Heart right ventricle (tissue), 16 donors: ENCODE measurements around the gene NELFB. TPM values are rescaled to one million over a fixed set of nuclear protein-coding genes. Genes with fewer than 3 reads are reported as not detected.

Experiments
- ATAC-seq, 8 donors: fragments of 200-7000 bp; cut with Tn5 transposase; one replicate each; pipeline ENCODE4 v1.9.1; 2020; ENCODE audit warnings: mild to moderate bottlenecking in 8 of 8, moderate library complexity in 8 of 8, moderate number of reproducible peaks in 1 of 8
- DNase-seq, 2 donors: peaks; one replicate each; pipeline ENCODE4 v3.0.0-alpha.2; 2020
- H3K27ac ChIP-seq, 10 donors: fragments of 200-600 bp; sonication (generic) in 2 of 10; one replicate each; pipeline versions ENCODE4 v1.5.0 to v1.8.0; 2020 to 2022; ENCODE audit warnings: mild to moderate bottlenecking in 3 of 10
- H3K27me3 ChIP-seq, 7 donors: fragments of 200-600 bp; one replicate each; pipeline ENCODE4 v1.8.0; 2021 to 2022; ENCODE audit warnings: mild to moderate bottlenecking in 2 of 7
- H3K36me3 ChIP-seq, 9 donors: fragments of 200-600 bp; sonication (generic) in 1 of 9; one replicate each; pipeline versions ENCODE4 v1.5.0 to v1.8.0; 2020 to 2022; ENCODE audit warnings: mild to moderate bottlenecking in 2 of 9
- H3K4me1 ChIP-seq, 9 donors: fragments of 200-600 bp; sonication (generic) in 1 of 9; one replicate each; pipeline versions ENCODE4 v1.5.0 to v1.8.0; 2020 to 2022; ENCODE audit warnings: mild to moderate bottlenecking in 4 of 9
- H3K4me3 ChIP-seq, 10 donors: fragments of 200-600 bp; sonication (generic) in 2 of 10; one replicate each; pipeline versions ENCODE4 v1.5.0 to v1.8.0; 2020 to 2022; ENCODE audit warnings: mild to moderate bottlenecking in 7 of 10, moderate library complexity in 2 of 10
- H3K9me3 ChIP-seq, 11 donors: fragments of 200-600 bp in 10 of 11; sonication (generic) in 2 of 11; one replicate each; pipeline versions ENCODE4 v1.5.0 to v1.8.0; 2013 to 2022; ENCODE audit warnings: mild to moderate bottlenecking in 2 of 11, control low read depth in 1 of 11, moderate library complexity in 1 of 11
- CTCF ChIP-seq, 9 donors: fragments of 200-600 bp; sonication (generic) in 2 of 9; IDR thresholded peaks; one replicate each; pipeline versions ENCODE4 v1.5.0 to v1.8.0; 2021 to 2022; ENCODE audit warnings: antibody characterized with exemption in 9 of 9, mild to moderate bottlenecking in 5 of 9, moderate library complexity in 1 of 9
- WGBS, 2 donors: extraction: QIAGEN DNeasy Blood & Tissue Kit; methylation state at CpG; one replicate each; pipeline ENCODE4 v1.1.7; 2013; ENCODE audit warnings: inconsistent platforms in 1 of 2; 5-methylcytosine and 5-hydroxymethylcytosine counted together
- intact Hi-C, 10 donors: fragments of 100-400 bp; cut with DNase I; formaldehyde crosslinking; loops; one replicate each; pipeline versions ENCODE4 v1.11.1 to v1.14.2; 2022
- polyA plus RNA-seq, 2 donors: library from polyadenylated mRNA; stranded (reverse); fragments of 200-250 nt; gene quantifications; one replicate each; pipeline ENCODE4 v1.2.3, GENCODE V29; 2013
- total RNA-seq, 10 donors: library from RNA; stranded (reverse); fragmentation: NEBNext Ultra II Directional in 3 of 10; extraction: Animal tissue kit (Norgen Biotek cat#: 25700) in 3 of 10; gene quantifications; one replicate each; pipeline versions ENCODE4 v1.2.1 to v1.2.4, GENCODE V29; 2021 to 2023
- donor health status: Arrhythmogenic right ventricular cardiomyopathy.
- donor health status: ischemic (EF 13 %, LVEDD 7.1; RV severe dilation, severe dysfunction).
- donor health status: healthy with polysubstance abuse.
- donor health status: DM: no; HTN: yes; CAD: no.
- donor health status: DM: no; HTN: no; CAD: no.
- donor health status: ischemic (EF 25% LVEDD 6.9; RV normal size, moderate dysfunction).
- donor health status: ischemic (EF 25% LVEDD 5.7; RV mildly dilated, moderate dysfunction).
- donor health status: healthy.
- donor health status: DM: yes; HTN: yes; CAD: no.
- donor health status: Ischemic cardiomyopathy.
- donor health status: ischemic (EF 35%, LVEDD 5.7; RV mildly dilated, moderate dysfunction).
- donor health status: nonischemic (EF 11% LVEDD 7.7; RV severe dilation, severe dysfunction).
- donor health status: DM: yes; HTN: yes; CAD: no.
- donor health status: PGD.
- donor health status: ischemic (EF 29% LVEDD 5.4; RV normal size, mild dysfunction).
- donor health status: nonischemic (EF 23%, LVEDD 6.1; RV moderate dilation, normal function).

The NELFB gene
- total and polyA plus RNA-seq, 12 donors = 31.5 to 52.9 (median 39.2) TPM

GRCh38 chr9:137317718-137318511 is 62.8 kb downstream of the NELFB start:
- H3K36me3 ChIP-seq = no peaks in the 10 kb centered on the region
- H3K4me3 ChIP-seq = no peak overlapping the region
- TF ChIP-seq CTCF (IDR thresholded peaks at IDR 0.05) = no peak
- WGBS, 2 donors = 70 to 72% methylated on average over 24 of the region's 24 CpGs
- peaks cover 0 to 25% (median 12%) of the 10 kb centered on the region in 7 donors for H3K27me3 ChIP-seq
- H3K9me3 ChIP-seq = no peaks in the 10 kb centered on the region
- ATAC-seq (peak in 4 of 8 donors; percentile 1 to 29 (median 18)), DNase-seq (peak in 1 of 2 donors; percentile 10)
- intact Hi-C loops = no loop called here
- H3K4me1 ChIP-seq = peaks cover 31 to 82% (median 62%) of the 10 kb centered on the region in 9 donors
- peak overlapping the region; percentile 61 to 91 (median 84) for H3K27ac ChIP-seq

GRCh38 chr9:137318602-137319001 is 63.5 kb downstream of the NELFB start:
- Histone ChIP-seq H3K4me3 (peak overlapping the region in 4 of 10 donors; percentile 1 to 28 (median 6)), H3K36me3 (no peaks in the 10 kb centered on the region), H3K4me1 (peaks cover 31 to 82% (median 62%) of the 10 kb centered on the region in 9 donors), H3K9me3 (no peaks in the 10 kb centered on the region), H3K27ac (peak overlapping the region; percentile 57 to 91 (median 84)), H3K27me3 (peaks cover 0 to 25% (median 12%) of the 10 kb centered on the region in 7 donors)
- no peak for TF ChIP-seq CTCF (IDR thresholded peaks at IDR 0.05)
- 63 to 67% methylated on average over 18 of the region's 18 CpGs for WGBS, 2 donors
- intact Hi-C loops = no loop called here
- DNase-seq = no peak
- ATAC-seq = no peak

- intact Hi-C loops = no loop called here
- DNase-seq = peak; percentile 71 to 81
- peaks cover 31 to 77% (median 62%) of the 10 kb centered on the region in 9 donors for H3K4me1 ChIP-seq
- H3K27me3 ChIP-seq = peaks cover 0 to 25% (median 12%) of the 10 kb centered on the region in 7 donors
- TF ChIP-seq CTCF (IDR thresholded peaks at IDR 0.05) = peak; percentile 39 to 73 (median 53)
- peak overlapping the region in 4 of 10 donors; percentile 1 to 28 (median 6) for H3K4me3 ChIP-seq
- WGBS, 2 donors = 57 to 61% methylated on average over 26 of the region's 26 CpGs
- ATAC-seq = peak; percentile 37 to 84 (median 76)
- no peaks in the 10 kb centered on the region for H3K9me3 ChIP-seq
- no peaks in the 10 kb centered on the region for H3K36me3 ChIP-seq
- peak overlapping the region; percentile 57 to 91 (median 84) for H3K27ac ChIP-seq
These were observed 64.0 kb downstream of the NELFB start for GRCh38 chr9:137319011-137319738.
